Lower leg skin (tissue), 4 donors: ENCODE results near the gene IL6R. TPM values are rescaled to one million over a fixed set of nuclear protein-coding genes. Genes with fewer than 3 reads are reported as not detected.

Source experiments
- DNase-seq, 2 donors: peaks; one replicate each; pipeline ENCODE4 v3.0.0-alpha.2; 2019; ENCODE audit warnings: low spot score in 2 of 2
- H3K4me3 ChIP-seq: fragments of 200-600 bp; sonication (generic); 2 replicates; pipeline ENCODE4 v1.5.1; 2017; ENCODE audit warnings: mild to moderate bottlenecking, low read depth; ENCODE audit not compliant: poor library complexity, severe bottlenecking
- CTCF ChIP-seq, 3 donors: fragments of 450-650 bp; IDR thresholded peaks; one replicate each; pipeline ENCODE4 v1.5.1; 2016; ENCODE audit warnings: antibody characterized with exemption in 3 of 3, mild to moderate bottlenecking in 3 of 3, moderate library complexity in 2 of 3
- POLR2A ChIP-seq, 2 donors: fragments of 450-650 bp; IDR thresholded peaks; one replicate each; pipeline ENCODE4 v1.6.1; 2016 to 2017; ENCODE audit warnings: antibody characterized with exemption in 2 of 2, mild to moderate bottlenecking in 1 of 2, moderate library complexity in 1 of 2
- WGBS, 2 donors: methylation state at CpG; one replicate each; pipeline ENCODE4 v1.1.5; 2018; 5-methylcytosine and 5-hydroxymethylcytosine counted together
- intact Hi-C: fragments of 100-400 bp; cut with DNase I; formaldehyde crosslinking; loops from one replicate; pipeline ENCODE4 v1.15.0; 2023; ENCODE audit warnings: low total_unique reads
- total RNA-seq, 4 donors: library from RNA; depleted of rRNA; stranded (reverse); fragments of >200 nt; gene quantifications; one replicate each; pipeline ENCODE4 v1.1.0, GENCODE V29; 2016

IL6R gene
- total RNA-seq, 4 donors from 2014 or later: 14.7 to 42.1 (median 21.8) TPM

GRCh38 chr1:154466921-154467417, 61.8 kb downstream of the IL6R start:
- intact Hi-C loops: no loop called here
- DNase-seq: no peak
- 54 to 62% methylated on average over 8 of the region's 8 CpGs for WGBS, 2 donors
- H3K4me3 ChIP-seq: no peak overlapping the region
- TF ChIP-seq CTCF (IDR thresholded peaks at IDR 0.05) (no peak), POLR2A (IDR thresholded peaks at IDR 0.05) (no peak)

GRCh38 chr1:154467434-154468102, 62.4 kb downstream of the IL6R start:
- DNase-seq: no peak
- intact Hi-C loops: no loop called here
- H3K4me3 ChIP-seq: no peak overlapping the region
- 87 to 90% methylated on average over 11 of the region's 11 CpGs for WGBS, 2 donors
- TF ChIP-seq POLR2A (IDR thresholded peaks at IDR 0.05): no peak
- TF ChIP-seq CTCF (IDR thresholded peaks at IDR 0.05): no peak

- intact Hi-C loops: no loop called here
- H3K4me3 ChIP-seq: no peak overlapping the region
- TF ChIP-seq POLR2A (IDR thresholded peaks at IDR 0.05) (no peak), CTCF (IDR thresholded peaks at IDR 0.05) (no peak)
- 57 to 71% methylated on average over 12 of the region's 12 CpGs for WGBS, 2 donors
- DNase-seq: no peak
Measured at GRCh38 chr1:154468535-154469250, 63.5 kb downstream of the IL6R start.

- TF ChIP-seq POLR2A (IDR thresholded peaks at IDR 0.05) (no peak), CTCF (IDR thresholded peaks at IDR 0.05) (no peak)
- WGBS, 2 donors: 90 to 92% methylated on average over 10 of the region's 10 CpGs
- no peak for DNase-seq
- H3K4me3 ChIP-seq: no peak overlapping the region
- intact Hi-C loops: loop anchor here (10.0 kb wide), 1 partner anchor 65 kb away; the partner anchor contains the start of gene IL6R
Measured at GRCh38 chr1:154469844-154470560, 64.9 kb downstream of the IL6R start.

GRCh38 chr1:154471304-154471703, 66.2 kb downstream of the IL6R start:
- H3K4me3 ChIP-seq: no peak overlapping the region
- WGBS, 2 donors: 89 to 98% methylated on average over 2 of the region's 2 CpGs
- intact Hi-C loops: loop anchor here (10.0 kb wide), 1 partner anchor 67 kb away; the partner anchor contains the start of gene IL6R
- DNase-seq: peak in 1 of 2 donors; percentile 25
- TF ChIP-seq CTCF (IDR thresholded peaks at IDR 0.05) (no peak), POLR2A (IDR thresholded peaks at IDR 0.05) (no peak)
